GM15510 (cell line): ENCODE results near the gene ARHGAP8.

Source experiments
- POLR2A ChIP-seq: IDR thresholded peaks from 3 replicates; pipeline ENCODE4 v1.6.1; 2011; ENCODE audit warnings: borderline replicate concordance; ENCODE audit not compliant: insufficient read length; ENCODE audit errors: extremely low read depth

Gene ARHGAP8

DNA sequence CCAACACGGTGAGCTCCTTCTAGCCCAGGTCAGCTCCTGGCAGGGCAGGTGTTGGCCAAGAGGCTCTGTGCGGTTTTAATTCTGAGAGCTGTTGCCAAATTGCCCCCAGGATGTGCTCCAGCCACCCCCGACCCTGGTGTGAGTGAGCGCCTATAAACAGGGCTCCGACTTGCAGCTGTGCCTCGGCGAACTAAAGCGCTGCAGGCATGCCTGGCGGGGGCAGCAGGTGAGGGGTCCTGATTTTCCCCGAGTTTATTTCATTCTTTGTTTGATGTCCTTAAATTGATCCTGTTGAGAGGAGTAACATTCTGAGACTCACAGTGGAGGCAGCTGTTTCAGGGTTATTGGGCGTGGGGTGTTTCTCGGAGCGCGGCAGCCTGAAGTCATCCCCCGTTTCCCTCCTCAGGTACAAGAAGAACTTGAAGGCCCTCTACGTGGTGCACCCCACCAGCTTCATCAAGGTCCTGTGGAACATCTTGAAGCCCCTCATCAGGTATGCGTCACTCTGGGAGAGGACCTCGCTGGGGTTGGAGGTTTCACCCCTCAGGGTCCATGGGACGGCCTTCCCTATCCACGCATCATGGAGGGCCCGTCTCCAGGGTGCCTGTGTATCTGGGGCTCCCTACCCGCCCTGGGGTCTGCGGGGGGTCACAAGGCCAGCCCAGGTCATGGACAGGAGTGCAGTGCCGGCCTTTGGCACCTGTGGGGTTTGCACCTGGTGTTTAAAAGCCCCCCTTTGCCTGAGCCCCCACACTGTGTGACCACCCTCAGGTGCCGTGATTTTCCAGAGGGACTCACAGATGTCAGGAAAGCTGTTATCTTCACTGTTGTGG is 62.1 kb downstream of the ARHGAP8 start:
- TF ChIP-seq POLR2A, result no peak

DNA sequence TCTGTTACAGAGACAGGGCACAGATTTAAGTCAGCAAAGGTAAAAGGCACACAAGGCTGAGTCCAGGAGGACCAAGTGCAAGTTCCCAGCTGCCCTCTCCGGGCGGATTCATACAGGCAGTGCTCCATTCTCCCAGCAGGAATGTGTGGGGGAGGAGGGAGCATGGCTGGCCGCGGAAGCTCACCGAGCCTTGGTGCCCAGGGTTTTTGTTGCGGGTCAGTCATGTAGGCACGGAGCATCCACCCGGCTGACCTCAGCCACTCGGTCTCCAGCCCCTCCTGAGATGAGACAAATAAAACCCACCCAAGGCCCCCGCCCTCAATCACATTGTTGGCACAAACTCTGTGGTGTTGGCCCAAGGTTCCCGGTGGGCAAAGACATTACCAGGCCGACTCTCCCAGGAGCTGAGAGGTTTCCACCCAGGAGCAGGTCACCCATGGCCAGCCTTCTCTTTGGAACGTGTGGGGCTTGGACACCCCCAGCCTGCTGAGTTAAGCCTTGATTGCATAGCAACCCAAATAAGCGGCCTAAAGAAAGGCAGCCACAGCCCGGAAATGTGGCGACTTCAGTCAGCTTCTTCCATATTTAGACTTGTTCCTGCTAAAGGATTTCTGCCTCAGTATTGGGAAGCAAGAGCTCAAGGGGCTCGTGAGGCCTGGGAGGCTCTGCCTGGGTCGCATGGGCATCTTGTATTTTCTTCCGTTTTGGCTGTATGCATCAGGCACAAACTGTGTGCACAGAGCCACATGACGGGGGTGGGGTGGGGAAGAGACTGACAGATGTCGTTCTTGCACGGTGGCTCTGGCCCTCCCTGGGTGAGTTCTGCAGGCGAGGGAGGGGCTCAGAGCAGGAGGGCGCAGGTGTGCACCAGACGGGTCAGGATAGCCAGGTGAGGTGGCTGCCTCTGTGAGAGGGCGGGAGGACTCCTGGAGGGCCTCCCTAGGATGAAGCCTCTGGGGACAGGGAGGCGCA is 63.0 kb downstream of the ARHGAP8 start:
- no peak for TF ChIP-seq POLR2A

DNA sequence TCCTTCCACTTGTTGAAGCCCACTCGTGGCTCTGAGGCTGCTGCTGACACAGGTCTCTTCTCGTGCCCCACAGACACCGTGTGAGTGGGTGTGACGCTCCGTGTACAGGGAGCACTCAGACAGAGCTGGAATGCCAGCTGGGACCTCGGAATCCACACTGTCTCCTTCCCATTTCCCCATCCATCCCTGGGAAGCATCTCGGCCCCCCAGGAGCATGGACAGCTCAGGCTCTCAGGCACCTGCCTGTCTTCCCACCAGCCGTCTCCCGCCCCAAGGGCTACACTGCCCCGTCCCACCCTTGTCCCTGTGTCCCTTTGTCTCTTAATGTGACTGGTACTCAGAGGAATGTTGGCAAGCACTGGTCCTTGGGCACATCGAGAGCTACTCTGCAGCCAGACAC is 63.8 kb downstream of the ARHGAP8 start:
- no peak for TF ChIP-seq POLR2A

DNA sequence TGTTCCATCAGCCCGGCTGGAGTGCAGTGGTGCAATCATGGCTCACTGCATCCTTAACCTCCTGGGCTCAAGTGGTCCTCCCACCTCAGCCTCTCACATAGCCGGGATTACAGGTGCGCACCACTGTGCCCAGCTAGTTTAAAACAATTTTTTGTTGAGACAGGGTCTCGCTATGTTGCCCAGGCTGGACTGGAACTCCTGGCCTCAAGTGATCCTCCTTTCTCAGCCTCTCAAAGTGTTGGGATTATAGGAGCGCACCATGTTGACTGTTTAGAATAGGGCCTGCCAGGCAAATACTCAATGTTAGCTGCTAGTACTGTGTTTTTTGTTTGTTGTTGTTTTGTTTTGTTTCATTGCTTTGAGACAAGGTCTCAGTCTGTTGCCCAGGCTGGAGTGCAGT is 66.4 kb downstream of the ARHGAP8 start:
- TF ChIP-seq POLR2A, result no peak

DNA sequence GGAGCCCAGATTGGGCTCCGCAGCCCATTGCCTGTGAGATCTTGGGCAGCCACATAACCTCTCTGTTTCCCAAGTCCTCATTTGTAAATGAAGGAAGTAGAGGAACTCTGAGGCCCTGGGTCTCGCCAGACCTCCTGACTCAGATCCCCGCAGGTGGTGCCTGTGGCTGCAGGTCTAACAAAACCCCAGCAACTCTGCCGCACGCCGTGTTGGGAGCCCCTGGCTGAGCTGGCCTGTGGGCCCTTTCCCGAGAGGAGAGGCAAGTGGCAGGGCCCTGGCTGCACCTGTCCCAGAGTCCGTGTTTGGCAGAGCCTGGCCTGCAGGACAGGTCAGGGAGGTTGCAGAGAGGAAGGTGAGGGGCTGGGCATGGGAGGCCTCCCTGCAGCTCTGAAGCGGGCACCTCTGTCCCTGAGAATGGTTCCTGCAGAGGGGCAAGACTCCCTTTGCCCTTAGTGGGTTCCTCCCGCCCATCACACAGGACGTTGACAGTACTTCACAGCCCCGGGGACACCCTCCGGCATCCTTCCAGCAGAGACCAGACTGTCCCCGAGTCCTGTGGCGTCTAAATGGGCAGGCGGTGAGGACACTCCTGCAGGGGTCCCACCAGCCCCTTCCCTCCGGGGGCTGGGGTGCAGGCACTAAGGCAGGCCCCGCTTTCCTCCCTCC is 67.7 kb downstream of the ARHGAP8 start:
- TF ChIP-seq POLR2A, result no peak

DNA sequence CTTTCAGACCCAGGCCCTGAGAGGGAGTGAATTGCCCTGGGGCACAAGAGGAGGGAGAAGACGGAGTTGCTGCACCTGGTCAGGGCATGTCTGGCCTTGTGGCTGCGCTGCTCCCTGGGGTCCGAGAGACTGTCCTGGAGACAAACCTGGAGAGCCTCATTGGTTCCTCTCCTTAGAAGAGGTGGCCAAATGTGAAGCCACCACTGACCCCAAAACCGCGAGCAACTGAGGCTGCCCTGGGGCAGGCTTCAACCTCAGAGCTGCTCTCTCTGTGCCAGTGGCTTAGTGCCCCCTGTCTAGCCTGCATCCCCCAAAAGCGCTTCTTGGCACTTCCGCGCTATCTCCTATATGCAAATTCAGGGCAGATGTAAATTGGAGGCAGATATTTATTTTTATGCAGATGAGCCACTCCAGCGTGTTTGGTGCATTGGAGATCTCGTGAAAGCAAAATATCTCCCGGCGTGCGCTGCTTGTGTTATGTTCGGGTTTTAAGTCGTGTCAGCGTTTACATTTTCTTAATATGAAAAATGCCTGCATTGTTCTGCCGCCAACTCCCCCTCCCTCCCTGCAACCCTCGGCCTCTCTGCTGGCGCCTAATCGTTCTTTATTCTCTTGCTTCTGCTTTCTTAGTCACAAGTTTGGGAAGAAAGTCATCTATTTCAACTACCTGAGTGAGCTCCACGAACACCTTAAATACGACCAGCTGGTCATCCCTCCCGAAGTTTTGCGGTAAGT is 69.5 kb downstream of the ARHGAP8 start:
- no peak for TF ChIP-seq POLR2A

DNA sequence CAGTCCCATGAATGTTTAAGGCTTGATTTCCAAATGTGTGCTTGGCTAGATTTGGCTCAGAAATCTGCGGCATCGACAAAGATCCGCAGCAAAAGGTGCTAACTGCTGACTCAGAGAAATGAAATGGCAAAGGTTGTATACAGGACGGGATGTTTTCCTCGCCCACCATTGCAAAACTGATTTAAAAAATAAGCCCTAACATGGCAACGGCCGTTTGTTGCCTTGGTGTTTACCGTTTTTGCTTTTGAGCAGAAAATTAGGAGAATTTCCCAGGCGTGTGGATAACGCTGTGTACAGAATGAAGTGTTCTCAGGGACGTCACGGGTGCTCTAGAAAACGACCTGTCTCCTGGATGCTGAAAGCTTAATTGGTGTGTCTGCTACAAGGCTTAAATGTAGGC is 70.2 kb downstream of the ARHGAP8 start:
- no peak for TF ChIP-seq POLR2A

DNA sequence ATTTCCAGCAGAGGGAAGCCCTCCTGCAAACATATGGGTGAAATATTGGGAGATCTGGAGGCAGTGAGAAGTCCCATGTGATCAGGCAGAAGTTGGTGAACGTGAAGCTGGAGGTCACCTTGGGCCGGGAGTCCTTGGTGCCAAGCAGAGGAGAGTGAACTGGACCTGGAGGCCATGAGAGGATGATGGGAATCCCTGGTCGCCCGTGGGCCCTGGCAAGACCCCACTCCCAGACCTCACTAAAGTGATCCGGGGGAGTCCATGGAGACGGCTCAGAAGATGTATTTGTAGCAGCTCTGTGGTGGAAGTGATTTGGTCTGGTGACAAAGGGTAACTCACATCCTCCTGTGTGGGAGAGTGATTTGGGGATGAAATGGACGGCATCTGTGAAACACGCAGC is 71.0 kb downstream of the ARHGAP8 start:
- no peak for TF ChIP-seq POLR2A

DNA sequence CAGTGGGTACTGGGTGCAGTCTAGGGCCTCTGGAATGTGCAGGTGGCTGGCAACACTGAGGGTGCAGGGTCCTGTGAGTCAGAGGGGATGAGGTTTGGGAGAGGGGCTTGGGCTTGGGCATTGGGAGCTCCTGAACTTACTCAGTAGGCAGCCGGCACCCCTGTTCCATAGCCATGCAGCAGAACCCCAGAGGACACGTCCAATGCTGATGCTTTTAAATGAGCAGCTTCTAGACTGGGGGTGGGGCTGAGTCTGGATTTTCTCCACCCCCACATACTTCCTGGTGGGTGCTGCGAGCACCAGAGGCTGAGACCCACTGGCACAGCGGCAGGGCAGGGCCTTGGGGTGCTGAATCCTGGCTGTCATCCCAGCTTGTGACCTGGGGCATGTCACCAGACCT is 71.4 kb downstream of the ARHGAP8 start:
- TF ChIP-seq POLR2A, result no peak

DNA sequence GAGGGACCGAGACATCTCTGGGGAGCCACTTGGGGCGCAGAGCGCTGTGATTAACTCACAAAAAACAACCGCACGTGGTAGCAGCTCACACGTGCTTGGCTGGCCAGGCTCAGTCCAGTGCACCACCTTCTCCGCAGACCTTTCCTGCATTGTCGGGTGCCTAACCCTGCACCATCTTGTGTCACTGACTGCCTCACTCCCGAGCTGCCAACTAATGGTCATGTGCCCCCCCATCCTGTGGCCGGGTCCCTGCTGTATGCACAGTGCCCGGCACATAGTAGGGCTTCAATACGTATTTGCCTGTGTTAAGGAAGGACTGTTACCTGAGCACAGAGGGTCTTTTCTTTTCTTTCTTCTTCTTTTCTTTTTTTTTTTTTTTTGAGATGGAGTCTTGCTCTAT is 71.9 kb downstream of the ARHGAP8 start:
- TF ChIP-seq POLR2A, result no peak

DNA sequence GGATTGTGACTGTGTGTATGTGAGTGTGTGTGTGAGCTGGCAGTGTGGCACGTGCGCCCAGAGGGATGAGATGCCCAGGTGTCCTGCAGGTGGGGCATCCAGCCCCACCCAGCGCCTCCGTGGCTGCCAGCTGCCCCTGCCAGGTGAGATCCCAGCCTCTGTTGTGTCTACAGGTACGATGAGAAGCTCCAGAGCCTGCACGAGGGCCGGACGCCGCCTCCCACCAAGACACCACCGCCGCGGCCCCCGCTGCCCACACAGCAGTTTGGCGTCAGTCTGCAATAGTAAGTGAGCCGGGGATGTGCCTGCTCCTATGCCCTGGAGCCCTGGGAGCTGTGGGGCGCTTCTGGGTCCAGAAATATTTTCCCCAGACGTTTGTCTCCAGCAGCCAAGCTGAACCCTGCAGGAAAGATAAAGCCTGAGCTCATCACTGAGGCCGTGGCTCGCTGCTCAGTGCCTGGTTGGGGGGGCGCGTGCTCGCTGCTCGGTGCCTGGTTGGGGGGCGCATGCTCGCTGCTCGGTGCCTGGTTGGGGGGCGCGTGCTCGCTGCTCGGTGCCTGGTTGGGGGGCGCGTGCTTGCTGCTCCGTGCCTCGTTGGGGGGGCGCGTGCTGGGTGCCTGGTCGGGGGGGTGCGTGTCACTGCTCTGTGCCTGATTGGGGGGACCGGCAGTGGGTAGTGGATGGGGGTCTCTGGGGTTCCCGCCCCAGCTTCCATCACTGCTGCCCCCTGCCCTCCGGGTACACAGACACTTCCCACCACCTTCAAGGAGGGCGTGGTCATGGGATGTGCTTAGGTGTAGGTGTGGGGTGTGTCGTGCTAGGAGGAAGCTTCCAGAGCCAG is 73.2 kb downstream of the ARHGAP8 start:
- TF ChIP-seq POLR2A, result no peak

DNA sequence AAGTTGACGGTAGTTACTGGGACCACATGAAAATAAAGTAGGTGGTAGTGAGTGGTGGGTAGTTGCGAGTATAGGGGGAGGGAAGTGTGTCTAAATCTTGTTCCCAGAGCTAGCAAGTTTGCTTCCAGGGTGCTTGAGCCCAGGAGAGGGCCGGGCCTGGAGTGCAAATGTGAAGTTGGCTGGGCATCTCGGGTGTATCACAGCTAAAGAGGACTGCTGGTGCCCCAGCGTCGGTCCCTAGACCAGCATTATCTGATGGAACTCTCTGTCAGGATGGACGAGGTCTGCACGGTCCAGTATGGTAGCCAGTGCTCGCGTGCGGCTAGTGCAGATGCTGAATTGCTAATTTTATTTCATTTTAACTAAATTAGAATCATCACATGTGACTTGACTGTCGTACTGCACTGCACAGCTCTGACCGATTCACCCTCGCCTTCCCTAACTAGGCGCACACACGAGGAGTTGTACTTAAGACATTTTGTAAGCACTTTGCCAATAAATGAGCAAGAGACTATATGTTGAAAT is 75.4 kb downstream of the ARHGAP8 start:
- no peak for TF ChIP-seq POLR2A

DNA sequence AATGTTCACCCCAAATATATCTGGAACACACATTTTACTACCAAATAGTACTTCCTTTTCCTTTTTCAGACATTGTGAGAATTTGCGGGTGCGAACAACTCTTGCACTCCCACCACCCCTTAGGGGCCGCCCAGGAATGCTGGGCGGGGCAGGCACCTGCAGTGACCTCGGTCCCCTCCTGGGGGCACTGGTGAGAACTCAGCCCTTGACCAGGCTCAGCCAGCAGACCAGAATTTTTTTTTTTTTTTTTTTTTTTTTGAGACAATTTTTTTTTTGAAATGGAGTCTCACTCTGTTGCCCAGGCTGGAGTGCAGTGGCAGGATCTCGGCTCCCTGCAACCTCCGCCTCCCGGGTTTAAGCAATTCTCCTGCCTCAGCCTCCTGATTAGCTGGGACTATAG is 75.8 kb downstream of the ARHGAP8 start:
- no peak for TF ChIP-seq POLR2A
